Upper lobe of left lung (tissue), 6 donors: ENCODE measurements around the gene MADD. TPM values are rescaled to one million over a fixed set of nuclear protein-coding genes. Genes with fewer than 3 reads are reported as not detected.

Experiments
- ATAC-seq, 2 donors: fragments of 200-7000 bp; cut with Tn5 transposase; one replicate each; pipeline ENCODE4 v1.9.1; 2022; ENCODE audit warnings: mild to moderate bottlenecking in 2 of 2, moderate library complexity in 2 of 2; ENCODE audit not compliant: low FRiP score in 2 of 2
- DNase-seq, 2 donors: peaks; one replicate each; pipeline ENCODE4 v3.0.0-alpha.2; 2019 to 2020
- H3K27ac ChIP-seq, 4 donors: fragments of 200-600 bp; sonication (generic); one replicate each; pipeline ENCODE4 v1.5.1; 2016 to 2019
- H3K27me3 ChIP-seq, 4 donors: fragments of 200-600 bp; sonication (generic); one replicate each; pipeline ENCODE4 v1.5.1; 2017 to 2019
- H3K36me3 ChIP-seq, 4 donors: fragments of 200-600 bp; sonication (generic); one replicate each; pipeline ENCODE4 v1.5.1; 2016 to 2019
- H3K4me1 ChIP-seq, 4 donors: fragments of 200-600 bp; sonication (generic); one replicate each; pipeline ENCODE4 v1.5.1; 2018 to 2019
- H3K4me3 ChIP-seq, 4 donors: fragments of 200-600 bp; sonication (generic); one replicate each; pipeline ENCODE4 v1.5.1; 2017 to 2019; ENCODE audit warnings: mild to moderate bottlenecking in 2 of 4, moderate library complexity in 1 of 4
- H3K9me3 ChIP-seq, 4 donors: fragments of 200-600 bp; sonication (generic); one replicate each; pipeline ENCODE4 v1.5.1; 2018 to 2019
- CTCF ChIP-seq, 6 experiments: fragments of 450-650 bp in 4 of 6; fragments of 200-600 bp in 2 of 6; sonication (generic) in 2 of 6; IDR thresholded peaks; one replicate each; pipeline ENCODE4 v1.5.1; 2016 to 2019; ENCODE audit warnings: antibody characterized with exemption in 6 of 6
- EP300 ChIP-seq, 4 donors: sonication (generic); formaldehyde crosslinking; IDR thresholded peaks; one replicate each; pipeline ENCODE4 v1.5.1; 2017; ENCODE audit warnings: antibody characterized with exemption in 4 of 4, control low read depth in 2 of 4
- POLR2A ChIP-seq, 4 donors: fragments of 450-650 bp; IDR thresholded peaks; one replicate each; pipeline ENCODE4 v1.5.1; 2016 to 2017; ENCODE audit warnings: antibody characterized with exemption in 4 of 4, mild to moderate bottlenecking in 2 of 4
- POLR2AphosphoS5 ChIP-seq, 2 donors: sonication (generic); formaldehyde crosslinking; IDR thresholded peaks; one replicate each; pipeline ENCODE4 v1.5.1; 2017; ENCODE audit warnings: antibody characterized with exemption in 2 of 2
- WGBS, 2 donors: methylation state at CpG; one replicate each; pipeline ENCODE4 v1.1.5; 2017 to 2018; 5-methylcytosine and 5-hydroxymethylcytosine counted together
- total RNA-seq, 6 donors: library from RNA; depleted of rRNA in 4 of 6; stranded (reverse); fragments of >200 nt in 4 of 6; gene quantifications; one replicate each; pipeline versions ENCODE4 v1.1.0 to v1.2.1, GENCODE V29; 2016 to 2021
- donor health status: DM: no; HTN: no; CAD: no; lungs with moderate emphysema.
- donor health status: DM: no; HTN: yes; CAD: no; lungs with severe emphysema.

Gene MADD
- total RNA-seq = 100 to 1,000 TPM in 1 of 6 donors, 10 to 100 TPM in 5; 39.6 to 129 (median 47.9) TPM

GRCh38 chr11:47269829-47270305 is at the start of gene MADD:
Gene MADD (plus strand): TSS chr11:47270133.
- no peaks in the 10 kb centered on the region for H3K9me3 ChIP-seq
- ATAC-seq (peak; percentile 94 to 97), DNase-seq (peak; percentile 94 to 98)
- TF ChIP-seq EP300 (IDR thresholded peaks at IDR 0.05) (no peak), POLR2AphosphoS5 (IDR thresholded peaks at IDR 0.05) (peak; percentile 77 to 81), CTCF (IDR thresholded peaks at IDR 0.05) (peak in 1 of 6 experiments; percentile 10), POLR2A (IDR thresholded peaks at IDR 0.05) (peak in 3 of 4 donors; percentile 70 to 80 (median 74))
- peaks cover 0 to 12% (median 9%) of the 10 kb centered on the region in 4 donors for H3K36me3 ChIP-seq
- WGBS, 2 donors = 0% methylated on average over 10 of the region's 57 CpGs; no CpG with 5 or more reads in 1 of the 2 donors
- H3K27me3 ChIP-seq = no peaks in the 10 kb centered on the region
- H3K4me1 ChIP-seq = peaks cover 34 to 53% (median 38%) of the 10 kb centered on the region in 4 donors
- H3K27ac ChIP-seq = peak within 1 kb of the TSS; percentile 94 to 99 (median 95)
- peak within 1 kb of the TSS; percentile 88 to 97 (median 94) for H3K4me3 ChIP-seq

DNA sequence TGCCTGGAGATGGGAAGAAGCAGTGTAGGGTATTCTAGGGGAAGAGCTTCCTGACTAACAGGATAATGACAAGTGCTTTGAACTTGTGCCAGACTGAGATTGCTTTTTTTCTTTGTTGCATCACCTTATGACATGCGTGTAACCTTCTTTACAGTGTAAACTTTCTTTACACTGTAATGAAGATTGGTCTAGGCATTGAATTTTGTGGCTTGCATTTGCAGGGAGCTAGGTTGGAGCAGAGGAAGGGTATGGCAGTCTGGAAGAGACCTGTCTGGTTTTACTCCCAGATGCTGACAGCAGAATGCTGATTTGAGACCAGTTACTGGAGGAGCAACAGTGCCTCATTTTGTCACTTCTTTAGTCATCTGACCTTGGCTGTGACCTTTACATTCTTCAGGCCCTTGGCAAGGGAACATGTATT is 49.5 kb upstream of the MADD start:
- no peak for ATAC-seq
- no peak for DNase-seq
- Histone ChIP-seq H3K27ac (no peak overlapping the region), H3K4me3 (no peak overlapping the region), H3K36me3 (peaks cover 4 to 39% (median 20%) of the 10 kb centered on the region in 4 donors), H3K4me1 (peaks cover 15 to 24% (median 18%) of the 10 kb centered on the region in 4 donors), H3K27me3 (no peaks in the 10 kb centered on the region), H3K9me3 (no peaks in the 10 kb centered on the region)
- 47 to 59% methylated on average over 1 of the region's 1 CpG for WGBS, 2 donors
- TF ChIP-seq EP300 (IDR thresholded peaks at IDR 0.05) = no peak

DNA sequence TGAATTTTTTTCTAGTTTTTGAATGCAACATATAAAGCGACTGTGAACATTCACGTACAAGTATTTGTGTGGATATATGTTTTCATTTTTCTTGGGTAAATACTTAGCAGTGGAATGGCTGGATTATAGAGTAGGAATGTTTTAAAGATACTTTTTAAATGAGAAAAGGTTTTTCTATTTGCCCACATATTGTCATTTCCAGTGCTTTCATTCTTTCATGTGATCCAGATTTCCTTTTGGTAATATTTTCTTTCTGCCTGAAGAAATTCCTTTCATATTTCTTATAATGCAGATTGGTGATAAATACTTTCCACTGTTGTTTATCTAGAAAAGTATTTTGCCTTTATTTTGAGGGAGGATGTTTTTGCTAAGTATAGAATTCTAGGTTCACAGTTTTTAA is 47.2 kb upstream of the MADD start:
- TF ChIP-seq POLR2AphosphoS5 (IDR thresholded peaks at IDR 0.05) (no peak), EP300 (IDR thresholded peaks at IDR 0.05) (no peak), POLR2A (IDR thresholded peaks at IDR 0.05) (no peak)
- ATAC-seq = no peak
- 93 to 94% methylated on average over 2 of the region's 2 CpGs for WGBS, 2 donors

GRCh38 chr11:47225552-47226400 is 44.2 kb upstream of the MADD start:
- Histone ChIP-seq H3K9me3 (no peaks in the 10 kb centered on the region), H3K4me3 (no peak overlapping the region), H3K27me3 (no peaks in the 10 kb centered on the region), H3K4me1 (no peaks in the 10 kb centered on the region), H3K27ac (peak overlapping the region in 1 of 4 donors; percentile 16), H3K36me3 (peaks cover 6 to 47% (median 15%) of the 10 kb centered on the region in 4 donors)
- 85 to 92% methylated on average over 7 of the region's 7 CpGs for WGBS, 2 donors
- no peak for TF ChIP-seq CTCF (IDR thresholded peaks at IDR 0.05)
- DNase-seq (no peak), ATAC-seq (peak in 1 of 2 donors; percentile 36)

More for the DNA sequence above, 47.2 kb upstream of the MADD start:
- DNase-seq = no peak
- H3K36me3 ChIP-seq = peaks cover 4 to 53% (median 20%) of the 10 kb centered on the region in 4 donors
- H3K4me1 ChIP-seq = peaks cover 0 to 5% (median 0%) of the 10 kb centered on the region in 4 donors
- no peak overlapping the region for H3K27ac ChIP-seq
- no peaks in the 10 kb centered on the region for H3K9me3 ChIP-seq
- H3K27me3 ChIP-seq = no peaks in the 10 kb centered on the region
- no peak overlapping the region for H3K4me3 ChIP-seq

- TF ChIP-seq POLR2AphosphoS5 (IDR thresholded peaks at IDR 0.05) = no peak
- TF ChIP-seq EP300 (IDR thresholded peaks at IDR 0.05) = no peak
- no peak for TF ChIP-seq POLR2A (IDR thresholded peaks at IDR 0.05)
- TF ChIP-seq CTCF (IDR thresholded peaks at IDR 0.05) = no peak
- H3K36me3 ChIP-seq = peaks cover 0 to 22% (median 4%) of the 10 kb centered on the region in 4 donors
- no peak overlapping the region for H3K27ac ChIP-seq
- ATAC-seq (no peak), DNase-seq (no peak)
- no peaks in the 10 kb centered on the region for H3K9me3 ChIP-seq
- WGBS, 2 donors = 92 to 98% methylated on average over 8 of the region's 8 CpGs
- H3K4me3 ChIP-seq = no peak overlapping the region
- no peaks in the 10 kb centered on the region for H3K27me3 ChIP-seq
- no peaks in the 10 kb centered on the region for H3K4me1 ChIP-seq
Observed at GRCh38 chr11:47229161-47229560, 40.8 kb upstream of the MADD start.
